IMR-90 (cell line): ENCODE results near the gene MCCD1. TPM values are rescaled to one million over a fixed set of nuclear protein-coding genes. Genes with fewer than 3 reads are reported as not detected.
"Not testable (repeated sequence)": the region's sequence is repeated elsewhere in the genome, so short reads cannot be mapped to it uniquely, and the experiment has no call there.

Experiments
- ATAC-seq: fragments of 200-7000 bp; cut with Tn5 transposase; 2 replicates; pipeline ENCODE4 v1.9.1; 2020; ENCODE audit warnings: low read depth, mild to moderate bottlenecking, moderate library complexity
- BruUV-seq: library from RNA; stranded (reverse); fragments of 400-500 nt; replicated peaks from 2 replicates; lab custom pipeline; 2021; lab: Mats Ljungman, UMichigan
- CTCF ChIA-PET: fragments of 300-600 bp; formaldehyde crosslinking; extraction: SDS; loops from one replicate; lab custom pipeline; 2021; ENCODE audit warnings: antibody characterized with exemption; lab: Yijun Ruan, JAX
- POLR2A ChIA-PET: fragments of 300-600 bp; sonication (Branson Sonifier 250); formaldehyde crosslinking; loops from one replicate; lab custom pipeline; 2022; ENCODE audit warnings: antibody characterized with exemption; ENCODE audit not compliant: unreplicated experiment; lab: Charles Lee
- DNase-seq: peaks from one replicate; pipeline ENCODE4 v3.0.0; 2013
- H2AFZ ChIP-seq: replicated peaks from 2 replicates; pipeline ENCODE3; 2013; ENCODE audit warnings: low read length, mild to moderate bottlenecking; ENCODE audit not compliant: poor library complexity
- H2AK5ac ChIP-seq: 2 replicates; pipeline ENCODE4 v1.6.1; 2013; ENCODE audit warnings: low read depth, low read length, inconsistent platforms
- H2AK9ac ChIP-seq: replicated peaks from 2 replicates; pipeline ENCODE3; 2013; ENCODE audit warnings: mild to moderate bottlenecking, low read depth, low read length, moderate library complexity; ENCODE audit not compliant: poor library complexity
- H2BK120ac ChIP-seq: 2 replicates; pipeline ENCODE4 v1.6.1; 2013; ENCODE audit warnings: low read depth, low read length, inconsistent platforms
- H2BK15ac ChIP-seq: 3 replicates; pipeline ENCODE4 v1.6.1; 2013; ENCODE audit warnings: low read depth, low read length, inconsistent platforms
- H2BK20ac ChIP-seq: 2 replicates; pipeline ENCODE4 v1.6.1; 2013; ENCODE audit warnings: low read depth, mild to moderate bottlenecking, inconsistent platforms, low read length, moderate library complexity
- H2BK5ac ChIP-seq: 2 replicates; pipeline ENCODE4 v1.6.1; 2013; ENCODE audit warnings: mild to moderate bottlenecking, low read depth, low read length, inconsistent platforms; ENCODE audit not compliant: poor library complexity, severe bottlenecking
- H3K14ac ChIP-seq: replicated peaks from 2 replicates; pipeline ENCODE4 v1.6.1; 2013; ENCODE audit warnings: low read depth, low read length, inconsistent platforms
- H3K18ac ChIP-seq: 2 replicates; pipeline ENCODE4 v1.6.1; 2013; ENCODE audit warnings: low read depth, low read length, control low read depth
- H3K23ac ChIP-seq: 2 replicates; pipeline ENCODE4 v1.6.1; 2013; ENCODE audit warnings: low read depth, low read length, inconsistent platforms
- H3K27ac ChIP-seq: 2 replicates; pipeline ENCODE4 v1.5.1; 2013; ENCODE audit warnings: mild to moderate bottlenecking, control low read depth, low read length; ENCODE audit not compliant: insufficient read depth
- H3K27me3 ChIP-seq: 2 replicates; pipeline ENCODE4 v1.6.1; 2013; ENCODE audit warnings: low read length; ENCODE audit not compliant: control insufficient read depth, insufficient read depth
- H3K36me3 ChIP-seq: 2 replicates; pipeline ENCODE4 v1.6.1; 2013; ENCODE audit warnings: low read length, mixed read lengths; ENCODE audit not compliant: control insufficient read depth, insufficient read depth
- H3K4ac ChIP-seq: 2 replicates; pipeline ENCODE4 v1.6.1; 2013; ENCODE audit warnings: low read depth, low read length, inconsistent platforms
- H3K4me1 ChIP-seq: 2 replicates; pipeline ENCODE4 v1.6.1; 2013; ENCODE audit warnings: low read length, mixed read lengths; ENCODE audit not compliant: control insufficient read depth, insufficient read depth
- H3K4me2 ChIP-seq: 2 replicates; pipeline ENCODE4 v1.6.1; 2013; ENCODE audit warnings: low read depth, mild to moderate bottlenecking, control low read depth, low read length, moderate library complexity
- H3K4me3 ChIP-seq: 2 replicates; pipeline ENCODE4 v1.5.1; 2013; ENCODE audit warnings: low read depth, mild to moderate bottlenecking, control low read depth, low read length, moderate library complexity; ENCODE audit not compliant: insufficient read depth
- H3K56ac ChIP-seq: 2 replicates; pipeline ENCODE4 v1.6.1; 2013; ENCODE audit warnings: low read length, inconsistent platforms; ENCODE audit not compliant: insufficient read depth; ENCODE audit errors: extremely low read depth
- H3K79me1 ChIP-seq, 2 experiments: 2 replicates each; pipeline ENCODE4 v1.6.1; 2013; ENCODE audit warnings: low read length in 2 of 2, inconsistent platforms in 1 of 2, low read depth in 1 of 2
- H3K9ac ChIP-seq: 2 replicates; pipeline ENCODE4 v1.6.1; 2013; ENCODE audit warnings: low read depth, low read length, control low read depth
- H3K9me1 ChIP-seq: 2 replicates; pipeline ENCODE4 v1.6.1; 2013; ENCODE audit warnings: low read length, inconsistent platforms; ENCODE audit not compliant: insufficient read depth
- H3K9me3 ChIP-seq: 2 replicates; pipeline ENCODE4 v1.6.1; 2013; ENCODE audit warnings: low read length; ENCODE audit not compliant: control insufficient read depth, insufficient read depth
- H4K20me1 ChIP-seq: 2 replicates; pipeline ENCODE4 v1.6.1; 2013; ENCODE audit warnings: low read length, inconsistent platforms; ENCODE audit not compliant: insufficient read depth
- H4K5ac ChIP-seq: 2 replicates; pipeline ENCODE4 v1.6.1; 2013; ENCODE audit warnings: mild to moderate bottlenecking, low read depth, low read length, control low read depth
- H4K8ac ChIP-seq, 2 experiments: 2 replicates each; pipeline ENCODE4 v1.6.1; 2013; ENCODE audit warnings: low read depth in 2 of 2, low read length in 2 of 2, control low read depth in 1 of 2, inconsistent platforms in 1 of 2
- H4K91ac ChIP-seq: 2 replicates; pipeline ENCODE4 v1.6.1; 2013; ENCODE audit warnings: low read depth, low read length, inconsistent platforms; ENCODE audit not compliant: insufficient read depth
- WGBS, 2 experiments: methylation state at CpG; one replicate each; pipeline versions ENCODE4 v1.1.5 to v1.1.7; 2013; ENCODE audit warnings: missing lambda C conversion rate in 2 of 2; ENCODE audit not compliant: insufficient read length in 1 of 2; ENCODE audit errors: extremely low coverage in 2 of 2; 5-methylcytosine and 5-hydroxymethylcytosine counted together
- dilution Hi-C: fragments of 300-500 bp; cut with HindIII; formaldehyde crosslinking; loops from one replicate; pipeline ENCODE4 v1.14.3; 2018; ENCODE audit warnings: low sequenced_read_pairs; ENCODE audit not compliant: unreplicated experiment
- in situ Hi-C: fragments of 300-500 bp; cut with MboI; formaldehyde crosslinking; loops from 3 replicates; pipeline ENCODE4 v1.14.3; 2019; ENCODE audit warnings: low sequenced_read_pairs, inconsistent platforms, mixed read lengths
- intact Hi-C: fragments of 100-400 bp; cut with micrococcal nuclease; formaldehyde crosslinking; loops from 2 replicates; pipeline ENCODE4 v1.10.0; 2022
- polyA plus RNA-seq, 3 experiments: library from polyadenylated mRNA; depleted of rRNA; stranded (reverse); fragments of >200 nt; gene quantifications; 2 replicates each; pipeline ENCODE4 v1.2.3, GENCODE V29; 2012; ENCODE audit warnings: low replicate concordance in 1 of 3
- total RNA-seq: library from RNA; depleted of rRNA; stranded (reverse); fragments of >200 nt; gene quantifications from 2 replicates; pipeline ENCODE4 v1.2.3, GENCODE V29; 2012

MCCD1 gene
- total and polyA plus RNA-seq, 2 of the 4 experiments (the other 2 are of a cell fraction): not detected

GRCh38 chr6:31499648-31500047, 29.1 kb upstream of the MCCD1 start:
- BruUV-seq, H3K27ac ChIP-seq, in situ Hi-C loops, H4K8ac ChIP-seq, CTCF ChIA-PET, H3K27me3 ChIP-seq, H2AFZ ChIP-seq, H4K5ac ChIP-seq, H3K9ac ChIP-seq, intact Hi-C loops, DNase-seq, H2BK5ac ChIP-seq, H3K36me3 ChIP-seq, H3K9me3 ChIP-seq, H3K4me1 ChIP-seq, H3K9me1 ChIP-seq, H3K23ac ChIP-seq, POLR2A ChIA-PET, H3K4me3 ChIP-seq, H3K56ac ChIP-seq, H2BK20ac ChIP-seq, H2BK15ac ChIP-seq, H4K91ac ChIP-seq, H3K14ac ChIP-seq, H3K18ac ChIP-seq, H3K4me2 ChIP-seq, H2BK120ac ChIP-seq, H2AK9ac ChIP-seq, H3K4ac ChIP-seq, dilution Hi-C loops, ATAC-seq, H2AK5ac ChIP-seq: not testable (repeated sequence)
- H3K79me1 ChIP-seq: peaks cover 7 to 40% of the 10 kb centered on the region in 2 experiments; a peak in 3 of 4 replicates
- no CpG with 5 or more reads among the region's 2 CpGs for WGBS, 2 experiments
- peaks cover 11% of the 10 kb centered on the region; the same call in 1 of the 2 replicates for H4K20me1 ChIP-seq
